Uterus (tissue), 2 donors: ENCODE data around the gene ZNF236.

Experiments
- CTCF ChIP-seq, 4 experiments: fragments of 200-600 bp in 2 of 4; fragments of 450-650 bp in 2 of 4; sonication (generic) in 2 of 4; IDR thresholded peaks; one replicate each; pipeline ENCODE4 v1.5.1; 2016 to 2019; ENCODE audit warnings: antibody characterized with exemption in 4 of 4, mild to moderate bottlenecking in 2 of 4, moderate library complexity in 1 of 4
- POLR2A ChIP-seq, 2 donors: fragments of 450-650 bp; IDR thresholded peaks; one replicate each; pipeline ENCODE4 v1.6.1; 2016; ENCODE audit warnings: antibody characterized with exemption in 2 of 2, mild to moderate bottlenecking in 1 of 2, moderate library complexity in 1 of 2

DNA sequence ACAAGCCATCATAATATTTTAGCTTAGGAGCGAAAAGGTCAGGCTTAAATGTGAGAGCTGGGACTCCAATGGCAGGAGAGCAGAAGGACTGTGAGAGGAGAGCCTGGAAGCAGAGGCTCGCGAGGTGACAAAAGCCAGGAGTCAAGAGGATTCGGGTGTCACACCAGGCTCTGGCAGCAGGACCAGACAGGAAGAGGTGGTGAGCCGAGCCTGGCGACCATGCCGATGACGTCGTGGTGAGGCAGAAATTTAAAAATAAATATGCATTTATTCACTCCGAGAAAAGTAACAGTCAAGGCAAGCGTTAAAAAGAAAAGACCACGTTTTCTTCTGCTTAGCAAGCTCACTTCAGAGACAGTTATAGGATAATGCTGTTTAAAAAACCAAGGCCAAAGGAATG is 31.3 kb upstream of the ZNF236 start:
- no peak for TF ChIP-seq CTCF (IDR thresholded peaks at IDR 0.05)
- TF ChIP-seq POLR2A (IDR thresholded peaks at IDR 0.05): no peak
